CD4-positive, alpha-beta T cell (primary cell): ENCODE data around the gene ATP6V0E2. TPM values are rescaled to one million over a fixed set of nuclear protein-coding genes. Genes with fewer than 3 reads are reported as not detected.

ENCODE experiments used
- ATAC-seq: fragments of 200-7000 bp; cut with Tn5 transposase; one replicate; pipeline ENCODE4 v1.10.0; 2022; ENCODE audit warnings: mild to moderate bottlenecking; ENCODE audit not compliant: poor library complexity
- CTCF ChIA-PET: fragments of 350-600 bp; sonication (Branson Sonifier 250); formaldehyde crosslinking; loops from one replicate; lab custom pipeline; 2021; ENCODE audit warnings: antibody characterized with exemption, inconsistent platforms; lab: Charles Lee
- POLR2A ChIA-PET: fragments of 350-600 bp; sonication (Branson Sonifier 250); formaldehyde crosslinking; loops from one replicate; lab custom pipeline; 2021; ENCODE audit warnings: antibody characterized with exemption, inconsistent platforms; lab: Charles Lee
- DNase-seq, 14 experiments: peaks; one replicate each; pipeline ENCODE4 v3.0.0-alpha.2; 2013 to 2020; ENCODE audit warnings: mixed read lengths in 2 of 14
- H3K27ac ChIP-seq, 2 donors: one replicate each; pipeline versions ENCODE4 v1.5.1 to v1.7.0; 2013; ENCODE audit warnings: low read length in 2 of 2, low read depth in 1 of 2, mild to moderate bottlenecking in 1 of 2
- H3K27me3 ChIP-seq, 2 experiments: 1 replicate in 1 of 2; 2 replicates in 1 of 2; pipeline versions ENCODE4 v1.6.1 to v1.7.0; 2013; ENCODE audit warnings: low read length in 2 of 2, control low read depth in 1 of 2, mild to moderate bottlenecking in 1 of 2, moderate library complexity in 1 of 2; ENCODE audit not compliant: insufficient read depth in 2 of 2, control insufficient read depth in 1 of 2
- H3K36me3 ChIP-seq: one replicate; pipeline ENCODE4 v1.6.1; 2013; ENCODE audit warnings: low read length, control low read depth; ENCODE audit not compliant: insufficient read depth
- H3K4me1 ChIP-seq: one replicate; pipeline ENCODE4 v1.6.1; 2013; ENCODE audit warnings: low read length, control low read depth; ENCODE audit not compliant: insufficient read depth
- H3K4me3 ChIP-seq: one replicate; pipeline ENCODE4 v1.5.1; 2013; ENCODE audit warnings: mild to moderate bottlenecking, low read length, moderate library complexity
- H3K9me3 ChIP-seq, 2 experiments: 1 replicate in 1 of 2; 2 replicates in 1 of 2; pipeline versions ENCODE4 v1.6.1 to v1.7.0; 2013; ENCODE audit warnings: low read length in 2 of 2, mild to moderate bottlenecking in 2 of 2, control low read depth in 1 of 2, moderate library complexity in 1 of 2; ENCODE audit not compliant: control insufficient read depth in 1 of 2, insufficient read depth in 1 of 2
- H3K27ac Mint-ChIP-seq: one replicate; pipeline ENCODE4 v1.8.0; 2020; ENCODE audit warnings: mixed read lengths
- H3K27me3 Mint-ChIP-seq: one replicate; pipeline ENCODE4 v1.8.0; 2021; ENCODE audit warnings: mixed read lengths
- H3K36me3 Mint-ChIP-seq: one replicate; pipeline ENCODE4 v1.8.0; 2021; ENCODE audit warnings: low read depth, mixed read lengths
- H3K4me1 Mint-ChIP-seq: one replicate; pipeline ENCODE4 v1.8.0; 2021; ENCODE audit warnings: low read depth, mixed read lengths
- H3K4me3 Mint-ChIP-seq: one replicate; pipeline ENCODE4 v1.8.0; 2020; ENCODE audit warnings: mild to moderate bottlenecking, mixed read lengths
- H3K9me3 Mint-ChIP-seq: one replicate; pipeline ENCODE4 v1.8.0; 2020; ENCODE audit warnings: mixed read lengths
- intact Hi-C, 2 experiments: fragments of 100-400 bp; cut with DNase I in 1 of 2; cut with micrococcal nuclease in 1 of 2; formaldehyde crosslinking; loops; one replicate each; pipeline versions ENCODE4 v1.15.1 to v1.9.0; 2023 to 2025; cut with DNase I, micrococcal nuclease
- total RNA-seq, 174 experiments: library from RNA in 2 of 174; stranded (reverse) in 2 of 174; gene quantifications; one replicate each; pipeline ENCODE4 v1.2.3 and lab custom pipeline; 2021 to 2026
- TF ChIP-seq, protein P1 (sequence below): fragments of 200-600 bp; IDR thresholded peaks from one replicate; pipeline ENCODE4 v1.8.0; 2022; ENCODE audit warnings: antibody characterized with exemption, mild to moderate bottlenecking

Gene ATP6V0E2
- total RNA-seq, 2 experiments from 2014 or later: 23.2 to 24.9 TPM

- TF ChIP-seq, protein P1, sequence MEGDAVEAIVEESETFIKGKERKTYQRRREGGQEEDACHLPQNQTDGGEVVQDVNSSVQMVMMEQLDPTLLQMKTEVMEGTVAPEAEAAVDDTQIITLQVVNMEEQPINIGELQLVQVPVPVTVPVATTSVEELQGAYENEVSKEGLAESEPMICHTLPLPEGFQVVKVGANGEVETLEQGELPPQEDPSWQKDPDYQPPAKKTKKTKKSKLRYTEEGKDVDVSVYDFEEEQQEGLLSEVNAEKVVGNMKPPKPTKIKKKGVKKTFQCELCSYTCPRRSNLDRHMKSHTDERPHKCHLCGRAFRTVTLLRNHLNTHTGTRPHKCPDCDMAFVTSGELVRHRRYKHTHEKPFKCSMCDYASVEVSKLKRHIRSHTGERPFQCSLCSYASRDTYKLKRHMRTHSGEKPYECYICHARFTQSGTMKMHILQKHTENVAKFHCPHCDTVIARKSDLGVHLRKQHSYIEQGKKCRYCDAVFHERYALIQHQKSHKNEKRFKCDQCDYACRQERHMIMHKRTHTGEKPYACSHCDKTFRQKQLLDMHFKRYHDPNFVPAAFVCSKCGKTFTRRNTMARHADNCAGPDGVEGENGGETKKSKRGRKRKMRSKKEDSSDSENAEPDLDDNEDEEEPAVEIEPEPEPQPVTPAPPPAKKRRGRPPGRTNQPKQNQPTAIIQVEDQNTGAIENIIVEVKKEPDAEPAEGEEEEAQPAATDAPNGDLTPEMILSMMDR: no peak
- intact Hi-C loops: no loop called here
- Histone ChIP-seq H3K9me3 (no peaks in the 10 kb centered on the region), H3K4me3 (peak overlapping the region; percentile 22), H3K4me1 (peaks cover 100% of the 10 kb centered on the region), H3K27ac (peak overlapping the region; percentile 73 to 92), H3K27me3 (no peaks in the 10 kb centered on the region), H3K36me3 (peaks cover 16% of the 10 kb centered on the region)
- Mint-ChIP-seq H3K4me1 (peaks cover 95% of the 10 kb centered on the region), H3K9me3 (no peaks in the 10 kb centered on the region), H3K4me3 (peak overlapping the region; percentile 77), H3K36me3 (peaks cover 14% of the 10 kb centered on the region), H3K27me3 (no peaks in the 10 kb centered on the region), H3K27ac (peak overlapping the region; percentile 92)
- no peak for ATAC-seq
- ChIA-PET CTCF (interaction anchor here (1.4 to 2.3 kb wide), 2 partner anchors 16 to 29 kb away, joined by 4 to 5 read pairs; partner anchors contain the start of gene ZNF862), POLR2A (interaction anchor here (1.0 to 7.2 kb wide), 4 partner anchors 9 to 29 kb away, joined by 3 to 83 read pairs (median 3); partner anchors contain the start of gene ZNF862)
- no peak for DNase-seq
These were observed 5.8 kb upstream of the ATP6V0E2 start for GRCh38 chr7:149867762-149868622.

- no peak for ATAC-seq
- peak overlapping the region; percentile 66 for H3K4me3 Mint-ChIP-seq
- TF ChIP-seq, protein P1: no peak
- Histone ChIP-seq H3K27me3 (no peaks in the 10 kb centered on the region), H3K36me3 (peaks cover 9% of the 10 kb centered on the region), H3K9me3 (no peaks in the 10 kb centered on the region), H3K27ac (peak overlapping the region; percentile 73 to 92), H3K4me1 (peaks cover 96% of the 10 kb centered on the region), H3K4me3 (peak overlapping the region; percentile 22)
- H3K9me3 Mint-ChIP-seq: no peaks in the 10 kb centered on the region
- peaks cover 91% of the 10 kb centered on the region for H3K4me1 Mint-ChIP-seq
- intact Hi-C loops: loop anchor here in 1 of 2 experiments (1.0 kb wide), 1 partner anchor 30 kb away; the partner anchor contains the start of gene ZNF862
- peak overlapping the region; percentile 92 for H3K27ac Mint-ChIP-seq
- peak in 5 of 14 experiments; percentile 20 to 58 (median 38) for DNase-seq
- no peaks in the 10 kb centered on the region for H3K27me3 Mint-ChIP-seq
- CTCF ChIA-PET: interaction anchor here (1.2 to 2.3 kb wide), 3 partner anchors 15 to 30 kb away, joined by 4 to 5 read pairs (median 4); partner anchors contain the start of gene ZNF862
- POLR2A ChIA-PET: interaction anchor here (1.0 to 7.2 kb wide), 2 partner anchors 9 to 30 kb away, joined by 3 to 83 read pairs; partner anchors contain the start of gene ZNF862
- peaks cover 11% of the 10 kb centered on the region for H3K36me3 Mint-ChIP-seq
These were observed 5.0 kb upstream of the ATP6V0E2 start for GRCh38 chr7:149868623-149869290.

DNA sequence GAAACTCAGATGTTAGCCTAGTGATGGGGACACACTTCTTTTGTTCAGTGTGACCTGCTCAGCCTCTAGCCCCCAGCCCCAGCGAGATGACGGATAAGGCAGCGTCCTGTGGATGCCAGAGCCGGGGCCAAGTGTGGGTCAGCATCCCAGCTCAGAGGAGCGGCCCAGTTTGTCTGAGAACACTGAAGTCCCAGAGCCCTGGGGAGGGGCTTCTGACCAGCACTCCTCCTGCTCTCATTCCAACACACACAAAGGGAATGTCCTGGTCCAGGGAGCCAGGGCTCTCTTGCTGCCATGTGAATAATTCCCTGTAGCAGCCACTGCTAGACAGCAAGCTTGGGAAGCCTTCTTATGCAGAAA, 4.5 kb upstream of the ATP6V0E2 start:
- H3K27ac ChIP-seq: peak overlapping the region; percentile 73 to 92
- Mint-ChIP-seq H3K36me3 (peaks cover 10% of the 10 kb centered on the region), H3K4me3 (peak overlapping the region; percentile 92), H3K27ac (peak overlapping the region; percentile 92), H3K4me1 (peaks cover 87% of the 10 kb centered on the region), H3K27me3 (no peaks in the 10 kb centered on the region), H3K9me3 (no peaks in the 10 kb centered on the region)
- intact Hi-C loops: loop anchor here in 1 of 2 experiments (1.0 kb wide), 1 partner anchor 31 kb away; the partner anchor contains the start of gene ZNF862
- DNase-seq: no peak
- H3K4me1 ChIP-seq: peaks cover 93% of the 10 kb centered on the region
- TF ChIP-seq, protein P1: no peak
- peak overlapping the region; percentile 23 for H3K4me3 ChIP-seq
- CTCF ChIA-PET: interaction anchor here (1.2 to 2.3 kb wide), 2 partner anchors 14 to 31 kb away, joined by 4 to 5 read pairs; partner anchors contain the start of gene ZNF862
- no peaks in the 10 kb centered on the region for H3K27me3 ChIP-seq
- POLR2A ChIA-PET: interaction anchor here (0.8 to 7.2 kb wide), 7 partner anchors 7 to 30 kb away, joined by 3 to 83 read pairs (median 9); partner anchors contain the start of gene ZNF862
- no peaks in the 10 kb centered on the region for H3K9me3 ChIP-seq
- no peak for ATAC-seq
- H3K36me3 ChIP-seq: peaks cover 4% of the 10 kb centered on the region
